Brain pericyte (primary cell): ENCODE measurements around the gene ETAA1.

ENCODE experiments used
- DNase-seq: peaks from one replicate; pipeline ENCODE4 v3.0.0-alpha.2; 2012; ENCODE audit warnings: low read depth, low spot score

Gene ETAA1

DNA sequence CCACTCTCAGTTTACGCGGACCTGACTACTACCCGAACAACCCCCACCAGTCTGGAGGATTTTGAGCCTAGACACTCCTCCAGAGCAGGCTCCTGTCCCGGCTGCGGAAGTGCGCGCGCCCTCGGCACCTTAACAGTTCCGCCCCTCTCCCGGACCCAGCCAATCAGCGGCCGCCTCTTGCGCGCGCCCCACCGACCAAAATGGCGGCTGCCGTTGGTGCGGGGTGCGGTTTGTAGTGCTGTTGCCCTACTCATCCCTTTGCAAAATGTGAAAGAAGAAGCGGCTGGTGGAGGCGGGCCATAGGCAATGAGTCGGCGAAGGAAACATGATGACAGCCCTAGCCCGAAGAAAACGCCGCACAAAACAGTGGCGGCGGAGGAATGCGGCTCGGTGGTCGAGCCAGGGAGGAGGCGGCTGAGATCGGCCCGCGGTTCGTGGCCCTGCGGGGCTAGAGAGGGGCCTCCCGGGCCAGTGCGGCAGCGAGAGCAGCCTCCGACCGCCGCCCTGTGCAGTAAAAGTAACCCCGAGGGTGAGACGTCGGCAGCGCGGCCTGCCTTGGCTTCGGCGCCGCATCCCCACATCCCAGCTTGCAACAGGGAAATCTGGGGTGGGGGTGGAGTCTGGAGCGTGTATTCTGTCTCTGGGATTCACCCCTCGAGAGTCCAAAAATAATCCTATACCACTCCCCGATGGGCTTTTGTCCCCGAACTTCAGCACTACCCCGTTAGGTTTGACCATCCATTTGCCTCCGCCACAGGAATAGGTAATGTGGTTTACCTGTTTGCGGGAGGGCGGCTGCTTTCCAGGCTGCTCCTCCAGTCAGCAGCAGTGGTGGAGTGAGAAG lies at the start of gene ETAA1:
Gene ETAA1 (plus strand): TSS at position 191 of the 844 bp plus-strand sequence. CDS start 116 bp downstream, at position 307.
- DNase-seq: peak; percentile 61

DNA sequence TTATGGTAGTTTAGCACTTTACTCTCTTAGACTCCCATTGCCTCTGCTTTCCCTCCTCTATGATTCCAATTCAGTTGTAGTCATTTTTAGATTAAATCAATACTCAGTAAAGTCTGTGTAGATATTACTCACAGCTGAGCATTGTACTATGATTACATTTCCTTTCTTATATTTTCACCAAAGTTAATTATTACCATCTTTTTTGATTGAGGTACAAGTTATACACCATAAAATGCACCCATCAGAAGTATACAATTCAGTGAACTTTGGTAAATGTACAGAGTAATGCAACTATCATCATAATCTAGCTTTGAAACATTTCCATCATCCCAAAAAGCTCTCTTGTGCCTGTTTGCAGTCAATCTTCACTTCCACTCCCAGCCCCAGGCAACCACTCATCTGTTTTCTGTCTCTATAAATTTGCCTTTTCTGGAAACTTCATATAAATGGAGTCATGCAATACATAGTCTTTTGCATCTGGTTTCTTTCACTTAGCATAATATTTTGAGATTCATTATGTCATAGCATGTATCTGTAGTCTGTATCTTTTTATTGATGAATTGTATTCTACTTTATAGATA lies 30.2 kb upstream of the ETAA1 start:
- no peak for DNase-seq

DNA sequence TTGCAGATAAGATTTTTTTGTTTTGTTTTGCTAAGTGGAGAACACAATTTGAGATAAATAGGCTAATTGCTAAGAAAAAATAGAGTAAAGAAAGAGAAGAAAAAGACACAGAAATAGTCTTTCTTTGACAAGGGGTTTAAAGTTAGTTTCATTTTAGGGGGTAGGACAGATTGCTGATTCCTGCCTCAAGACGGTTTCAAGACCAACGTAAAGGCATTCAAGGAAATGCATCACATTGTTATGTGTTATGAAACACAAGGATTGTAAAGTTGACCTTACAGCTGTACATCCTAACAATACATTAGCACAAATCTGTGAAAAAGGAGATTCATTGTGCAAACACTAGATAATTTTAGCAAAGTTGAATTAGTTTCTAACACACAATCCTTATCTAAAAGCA lies 22.7 kb upstream of the ETAA1 start:
- DNase-seq: no peak

DNA sequence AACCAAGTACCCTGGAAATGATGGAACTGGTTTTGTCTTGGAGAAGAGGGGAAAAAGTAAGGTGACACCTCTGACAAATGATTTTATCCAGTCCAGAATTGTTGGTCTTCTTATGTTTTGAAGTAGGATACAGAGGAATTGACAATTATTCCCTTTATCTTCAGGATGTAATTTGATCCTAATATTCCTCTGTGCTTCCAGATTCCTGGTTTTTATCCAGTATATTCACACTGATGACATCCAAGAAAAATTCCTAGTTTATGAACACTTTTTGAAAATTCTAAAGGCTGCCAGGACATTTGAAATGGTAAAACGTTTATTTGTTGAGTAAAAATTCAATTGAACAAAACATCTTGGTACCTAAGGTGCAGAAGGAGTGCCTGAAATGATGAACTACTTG lies 22.2 kb upstream of the ETAA1 start:
- no peak for DNase-seq

DNA sequence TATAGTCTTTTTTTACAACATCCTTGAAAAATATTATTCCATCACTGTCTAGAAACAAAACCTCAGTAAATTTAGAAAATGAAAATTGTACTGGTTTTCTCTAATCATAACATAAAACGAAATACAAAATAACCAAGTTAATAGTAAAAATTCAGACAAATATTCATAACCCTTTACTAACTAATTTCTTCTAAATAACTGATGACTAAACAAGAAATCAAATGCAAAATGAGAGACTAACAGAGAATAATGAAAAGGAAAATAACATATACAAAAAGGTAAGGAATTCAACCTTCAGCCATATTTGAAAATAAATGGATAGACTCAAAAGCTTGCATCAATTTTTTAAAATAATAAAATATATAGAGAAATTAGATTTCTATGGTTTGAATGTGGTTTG lies 18.6 kb upstream of the ETAA1 start:
- no peak for DNase-seq

DNA sequence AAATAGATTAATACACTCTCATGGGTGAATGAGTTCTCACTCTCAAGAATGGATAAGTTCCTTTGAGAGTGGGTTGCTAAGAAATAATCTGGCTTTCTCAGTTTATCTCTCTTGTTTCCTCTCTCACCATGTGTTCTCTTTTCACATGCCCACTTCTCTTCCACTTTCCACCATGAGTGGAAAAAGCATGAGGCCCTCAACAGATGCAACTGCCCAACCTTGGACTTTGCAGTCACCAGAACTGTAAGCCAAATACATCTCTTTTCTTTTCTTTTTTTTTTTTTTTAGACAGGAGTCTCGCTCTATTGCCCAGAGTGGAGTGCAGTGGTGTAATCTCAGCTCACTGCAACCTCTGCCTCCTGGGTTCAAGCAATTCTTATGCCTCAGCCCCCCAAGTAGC lies 18.1 kb upstream of the ETAA1 start:
- DNase-seq: no peak

DNA sequence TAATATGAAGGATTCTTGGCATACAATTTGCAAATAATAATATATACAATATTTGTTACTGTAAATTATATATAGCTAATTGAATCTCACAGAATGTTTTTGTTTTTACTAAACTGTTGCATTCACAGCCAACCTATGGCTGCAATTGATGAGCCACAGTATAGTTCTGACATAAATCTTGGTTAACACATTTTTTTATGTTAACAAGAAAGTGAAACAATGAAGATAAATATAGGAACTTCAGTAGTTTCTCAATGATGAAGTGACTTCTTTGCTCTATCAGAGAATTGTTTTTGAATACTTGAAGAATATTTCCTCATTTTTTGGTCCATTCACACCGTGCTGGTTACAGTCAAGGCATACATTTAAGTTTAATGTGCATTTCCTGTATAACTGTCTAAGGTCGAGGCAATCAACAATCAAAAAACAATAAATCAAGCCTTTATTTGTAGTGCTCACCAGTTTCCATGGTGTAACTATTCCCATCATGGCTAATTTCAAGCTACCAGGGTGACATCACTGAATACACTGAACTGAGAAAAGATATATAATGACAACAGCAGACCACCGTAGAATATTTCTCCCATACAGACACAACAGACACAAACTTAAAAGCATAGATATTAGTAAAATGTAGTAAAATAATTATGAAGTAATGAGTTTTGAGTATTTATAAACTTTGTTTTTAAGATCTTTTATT lies 12.9 kb upstream of the ETAA1 start:
- DNase-seq: no peak

DNA sequence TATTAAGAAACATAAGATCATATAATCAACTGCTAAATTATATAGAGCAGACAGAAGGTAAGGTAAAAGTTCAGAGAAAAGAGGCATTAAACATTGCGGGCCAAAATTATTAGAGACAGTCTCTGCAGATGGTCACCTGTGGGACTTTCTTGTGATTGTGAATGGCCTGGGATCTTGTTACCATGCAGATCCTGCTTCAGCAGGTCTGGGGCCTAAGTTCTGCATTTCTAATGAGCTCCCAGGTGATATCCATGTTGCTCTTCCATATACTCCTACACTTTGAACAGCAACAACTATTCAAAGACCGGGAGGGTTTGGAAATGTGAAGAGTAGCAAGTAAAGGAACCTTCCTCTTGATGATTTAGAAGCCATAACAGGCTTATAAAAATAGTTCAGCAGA lies 8.5 kb upstream of the ETAA1 start:
- DNase-seq: no peak

DNA sequence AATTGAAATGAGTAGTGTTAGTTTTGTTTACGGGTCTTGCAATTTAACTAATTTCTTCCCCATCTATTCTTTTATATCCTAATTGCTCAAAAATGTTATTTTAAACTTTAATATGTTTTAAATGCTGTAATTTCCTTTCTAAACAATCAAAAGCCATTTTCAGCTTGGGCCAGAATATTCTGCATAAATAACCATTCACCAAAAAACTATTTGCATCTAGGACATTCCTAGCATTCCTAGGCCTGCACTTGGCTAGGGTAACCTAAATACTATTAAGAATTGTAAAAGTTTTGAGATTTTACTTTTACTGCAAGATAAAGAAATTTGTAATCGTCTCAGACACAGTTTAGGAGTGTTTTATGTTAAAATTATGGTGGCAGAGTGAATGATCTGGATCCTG lies 7.8 kb upstream of the ETAA1 start:
- DNase-seq: no peak

DNA sequence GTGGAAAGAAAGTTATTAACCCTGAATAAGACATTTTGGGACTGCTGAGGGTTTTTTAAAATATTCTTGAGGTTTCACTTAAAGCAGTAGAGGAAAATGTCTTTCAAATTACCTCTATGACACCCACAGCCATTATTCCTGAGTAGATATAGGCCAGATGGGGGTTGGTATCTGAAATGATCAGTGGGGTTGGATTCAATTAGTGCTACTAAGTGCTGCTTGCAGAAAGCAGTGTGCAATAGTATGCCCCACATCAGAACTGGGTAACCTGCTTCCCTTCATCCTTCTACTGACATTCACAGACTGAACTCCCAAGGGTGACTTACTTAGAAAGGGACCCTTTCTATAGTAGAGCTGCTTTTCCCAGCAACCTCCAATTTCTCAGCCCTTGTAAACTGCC lies 7.3 kb upstream of the ETAA1 start:
- no peak for DNase-seq

DNA sequence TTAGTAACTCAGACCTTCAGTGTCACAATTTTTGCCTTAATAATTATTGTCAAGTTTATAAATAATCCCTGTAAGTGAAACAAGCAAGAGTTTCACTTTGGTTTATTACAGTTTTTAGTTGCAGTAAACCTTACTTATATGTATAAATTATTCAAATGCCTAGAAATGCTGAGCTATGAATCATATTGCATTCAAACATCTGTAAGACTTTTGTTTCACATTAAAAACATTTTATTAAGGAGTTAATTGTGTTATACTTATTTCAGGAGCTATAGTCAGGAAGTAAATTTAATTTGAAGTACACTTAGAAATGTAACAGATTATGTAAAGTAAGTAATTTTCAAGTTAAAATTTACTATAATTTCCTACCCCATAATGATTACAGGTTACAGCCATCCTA lies 3.9 kb upstream of the ETAA1 start:
- DNase-seq: no peak

DNA sequence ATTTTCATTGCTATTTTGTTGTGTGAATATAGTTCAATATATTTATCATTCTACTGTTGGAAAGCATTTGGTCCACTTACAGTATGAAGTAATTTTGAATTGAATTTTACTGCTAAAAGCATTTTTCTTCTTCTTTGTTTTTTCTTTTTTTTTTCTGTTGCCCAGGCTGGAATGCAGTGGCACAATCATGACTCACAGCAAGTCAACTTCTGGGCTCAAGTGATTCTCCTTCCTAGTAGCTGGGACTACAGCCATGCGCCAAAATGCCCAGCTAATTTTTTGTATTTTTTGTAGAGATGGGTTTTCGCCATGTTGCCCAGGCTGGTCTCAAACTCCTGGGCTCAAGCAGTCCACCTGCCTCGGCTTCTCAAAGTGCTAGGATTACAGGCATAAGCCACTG lies 2.4 kb upstream of the ETAA1 start:
- DNase-seq: no peak

DNA sequence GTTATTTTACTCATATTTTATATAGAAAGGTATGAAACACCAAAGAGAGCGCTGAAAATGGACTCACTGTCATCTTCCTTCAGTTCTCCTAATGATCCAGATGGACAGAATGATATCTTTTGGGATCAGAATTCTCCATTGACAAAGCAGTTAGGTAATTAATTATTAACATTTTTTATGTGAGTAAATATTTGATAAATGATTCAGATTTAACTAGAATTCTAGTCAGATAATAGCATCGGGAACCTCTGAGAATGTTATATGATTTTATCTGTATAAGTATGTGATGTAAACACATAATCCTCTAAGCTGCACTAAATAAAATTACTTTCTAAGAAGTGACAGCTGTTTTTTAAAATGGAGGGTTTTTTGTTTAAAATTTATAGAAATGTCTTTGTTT lies 2.0 kb downstream of the ETAA1 start:
- no peak for DNase-seq

DNA sequence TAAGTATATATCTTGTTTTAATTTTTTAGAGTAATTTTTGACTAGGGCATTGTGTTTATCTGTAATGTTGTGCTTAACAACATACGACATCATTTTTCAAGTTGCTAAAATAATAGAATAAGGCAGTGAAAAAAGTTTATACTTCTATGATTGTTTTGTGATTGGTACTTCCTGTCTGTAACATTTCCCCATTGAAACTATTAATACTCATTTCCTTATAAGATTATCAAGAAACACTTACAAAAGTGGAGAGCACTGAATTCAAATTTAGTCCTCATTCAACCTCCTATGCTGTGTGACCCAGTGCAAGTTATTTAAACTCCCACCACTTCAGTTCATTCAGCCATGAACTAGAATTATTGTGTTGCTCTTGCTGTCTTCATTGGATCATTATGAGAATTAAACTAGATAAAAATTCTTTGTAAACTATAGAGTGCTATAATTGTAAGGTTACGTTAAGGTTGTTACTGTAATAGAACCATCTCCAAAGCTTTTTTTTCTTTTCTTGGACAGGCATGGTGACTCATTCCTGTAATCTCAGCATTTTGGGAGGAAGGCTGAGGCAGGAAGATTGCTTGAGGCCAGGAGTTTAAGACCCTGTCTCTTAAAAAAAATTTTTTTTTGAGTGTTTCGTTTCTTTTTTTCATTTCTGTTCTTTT lies 2.8 kb downstream of the ETAA1 start:
- no peak for DNase-seq

DNA sequence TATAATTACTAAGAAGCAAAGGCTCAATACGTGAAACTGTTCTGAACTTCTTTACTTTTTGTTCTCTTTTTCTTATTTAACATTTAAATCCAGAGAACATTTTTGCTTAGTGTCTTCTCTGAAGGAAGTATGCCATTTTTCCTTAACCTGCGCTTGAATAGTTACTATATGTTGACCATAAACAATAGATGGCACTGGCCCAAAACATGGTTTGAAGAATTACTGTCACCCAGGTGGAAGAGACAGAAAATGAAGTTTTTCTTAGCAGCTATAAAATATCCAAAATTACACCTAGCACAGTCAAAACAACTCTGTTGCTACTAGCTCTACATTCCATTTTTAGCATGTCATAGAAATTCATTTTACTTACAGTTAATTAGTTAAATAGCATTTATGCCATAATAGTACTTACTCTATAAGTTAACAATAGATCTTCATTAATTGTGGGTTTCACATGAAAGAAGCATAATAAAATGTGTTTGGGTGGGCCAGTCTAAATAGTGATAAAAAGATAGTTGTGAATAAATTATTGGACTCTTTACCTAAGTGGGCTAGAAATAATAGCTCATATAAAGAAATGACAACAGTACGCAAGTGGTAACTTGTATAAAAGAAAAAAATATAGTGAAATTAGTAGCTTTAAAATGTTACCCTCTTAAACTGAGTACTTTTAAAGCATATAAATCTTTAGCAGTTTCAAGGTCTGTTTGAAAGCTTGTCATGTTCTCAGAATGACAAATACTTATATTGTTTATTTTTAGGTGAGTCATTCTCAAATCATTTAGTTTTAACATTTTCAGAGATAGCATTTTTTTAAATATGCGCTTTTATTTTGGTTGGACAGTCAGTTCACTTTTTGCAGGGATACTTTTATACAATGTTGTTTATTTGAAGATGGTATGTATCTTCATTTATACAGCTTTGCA lies 3.7 kb downstream of the ETAA1 start:
- no peak for DNase-seq

DNA sequence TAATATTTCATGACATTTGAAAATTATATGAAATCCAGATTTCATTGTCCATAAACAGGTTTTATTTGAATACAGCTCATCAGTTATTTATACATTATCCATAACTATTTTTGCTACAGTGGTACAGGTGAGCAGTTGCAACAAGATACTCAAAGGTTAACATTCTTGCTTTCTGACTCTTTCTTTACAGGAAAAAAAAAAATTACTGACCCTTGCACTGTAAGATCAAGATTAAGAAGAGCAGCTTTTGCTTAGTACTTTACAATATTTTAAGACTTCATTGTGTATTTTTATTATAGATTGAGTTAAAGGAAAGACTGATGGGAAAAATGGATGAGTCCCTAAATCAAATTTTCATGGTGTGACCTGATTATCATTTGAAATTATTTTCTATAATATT lies 11.2 kb downstream of the ETAA1 start:
- no peak for DNase-seq

DNA sequence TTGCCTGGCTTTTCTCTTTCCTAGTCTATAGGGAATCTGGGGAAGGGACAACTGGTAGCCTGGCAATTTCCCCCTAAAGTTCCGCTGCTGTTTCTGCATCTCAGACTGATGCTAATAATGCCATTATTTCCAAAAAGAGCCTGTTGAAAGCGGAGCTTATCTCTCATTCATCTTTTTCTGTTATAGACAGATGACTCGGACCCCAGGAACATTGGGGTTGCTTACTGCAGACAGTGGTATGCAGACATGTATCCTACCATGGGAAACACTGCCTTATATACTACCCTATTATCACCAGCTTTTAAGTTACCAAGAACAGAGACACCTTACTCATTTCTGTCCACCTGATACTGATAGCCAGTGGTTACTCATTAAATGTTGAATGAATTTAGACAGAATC lies 15.3 kb downstream of the ETAA1 start:
- no peak for DNase-seq

DNA sequence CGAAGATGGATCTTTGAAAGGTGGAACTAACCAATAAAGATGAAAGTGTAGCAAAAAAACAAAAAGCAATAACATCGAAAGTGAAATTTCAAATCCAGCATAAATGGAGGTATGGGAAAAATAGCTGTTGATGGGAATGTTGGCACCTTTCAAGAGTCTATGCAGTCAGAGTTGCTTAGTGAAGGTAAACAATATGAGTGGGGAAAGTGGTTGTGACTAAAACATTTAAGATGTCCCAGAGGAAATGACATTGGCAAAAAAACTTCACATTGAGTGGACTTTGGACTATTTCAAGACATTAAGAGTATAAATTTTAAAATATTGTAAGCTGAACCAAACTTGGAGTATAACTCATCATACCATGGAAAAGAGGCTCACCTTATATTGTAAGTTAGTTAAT lies 17.7 kb downstream of the ETAA1 start:
- DNase-seq: no peak

DNA sequence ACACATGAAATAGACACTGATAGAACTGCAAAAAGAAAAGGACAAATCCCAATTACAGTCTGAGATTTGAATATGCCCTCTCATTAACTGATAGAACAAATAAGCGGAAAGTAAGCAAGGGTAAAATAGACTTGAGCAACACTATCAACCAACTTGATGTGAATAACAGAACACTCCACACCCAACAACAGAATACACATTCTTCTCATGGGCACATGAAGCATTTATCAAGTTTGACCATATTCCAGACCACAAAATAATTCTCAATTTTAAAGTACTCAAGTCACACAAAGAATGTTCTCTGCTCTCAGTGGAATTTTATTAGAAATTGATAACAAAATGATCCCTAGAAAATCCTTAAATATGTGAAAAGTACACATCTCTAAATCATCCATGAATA lies 19.0 kb downstream of the ETAA1 start:
- no peak for DNase-seq

DNA sequence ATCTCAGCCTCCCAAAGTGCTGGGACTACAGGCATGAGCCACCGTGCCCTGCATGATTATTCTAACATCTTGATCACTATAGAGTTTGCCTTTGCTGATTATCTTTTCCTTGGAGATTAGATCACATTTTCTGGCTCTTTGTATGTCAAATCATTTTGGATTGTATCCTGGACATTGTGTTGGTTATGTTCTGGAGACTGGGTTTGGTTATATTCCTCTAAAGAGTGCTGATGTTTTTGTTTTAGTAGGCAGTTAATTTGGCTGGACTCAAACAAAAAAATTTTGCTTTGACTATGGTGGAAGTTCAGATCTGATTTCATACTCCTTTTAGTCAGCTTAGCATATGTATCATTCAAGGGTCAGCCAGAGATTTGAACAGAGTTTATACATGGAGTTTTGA lies 26.4 kb downstream of the ETAA1 start:
- no peak for DNase-seq

DNA sequence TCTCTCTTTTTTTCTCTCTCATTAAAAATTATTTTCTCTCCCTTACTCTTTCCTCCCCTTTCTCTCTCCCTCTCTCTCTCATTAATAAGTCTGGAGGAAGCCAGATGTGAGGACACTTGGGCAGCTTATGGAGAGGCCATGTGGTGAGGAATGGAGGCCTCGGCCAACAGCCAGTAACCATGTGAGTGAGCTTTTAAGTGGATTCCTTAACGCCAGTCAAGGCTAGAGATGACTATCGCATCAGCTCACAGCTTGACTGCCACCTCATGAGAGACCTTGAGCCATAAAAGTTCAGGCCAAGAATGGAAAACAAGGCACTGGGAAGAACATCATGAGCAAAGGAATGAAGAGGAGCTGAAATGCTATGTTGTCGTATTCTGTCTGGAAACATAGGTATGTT lies 39.1 kb downstream of the ETAA1 start:
- DNase-seq: no peak
